A172 (cell line): ENCODE measurements around the gene PADI4. TPM values are rescaled to one million over a fixed set of nuclear protein-coding genes. Genes with fewer than 3 reads are reported as not detected.
A peak's percentile ranks its signal among the peaks of the same experiment; 100 is the strongest.

Experiments used
- DNase-seq: peaks from one replicate; pipeline ENCODE4 v3.0.0-alpha.2; 2015; ENCODE audit warnings: low spot score
- total RNA-seq: library from RNA; depleted of rRNA; stranded (reverse); fragments of >200 nt; shearing (Covaris generic); gene quantifications from 2 replicates; pipeline ENCODE4 v1.2.3, GENCODE V29; 2014; rRNA removed

PADI4 gene, protein sequence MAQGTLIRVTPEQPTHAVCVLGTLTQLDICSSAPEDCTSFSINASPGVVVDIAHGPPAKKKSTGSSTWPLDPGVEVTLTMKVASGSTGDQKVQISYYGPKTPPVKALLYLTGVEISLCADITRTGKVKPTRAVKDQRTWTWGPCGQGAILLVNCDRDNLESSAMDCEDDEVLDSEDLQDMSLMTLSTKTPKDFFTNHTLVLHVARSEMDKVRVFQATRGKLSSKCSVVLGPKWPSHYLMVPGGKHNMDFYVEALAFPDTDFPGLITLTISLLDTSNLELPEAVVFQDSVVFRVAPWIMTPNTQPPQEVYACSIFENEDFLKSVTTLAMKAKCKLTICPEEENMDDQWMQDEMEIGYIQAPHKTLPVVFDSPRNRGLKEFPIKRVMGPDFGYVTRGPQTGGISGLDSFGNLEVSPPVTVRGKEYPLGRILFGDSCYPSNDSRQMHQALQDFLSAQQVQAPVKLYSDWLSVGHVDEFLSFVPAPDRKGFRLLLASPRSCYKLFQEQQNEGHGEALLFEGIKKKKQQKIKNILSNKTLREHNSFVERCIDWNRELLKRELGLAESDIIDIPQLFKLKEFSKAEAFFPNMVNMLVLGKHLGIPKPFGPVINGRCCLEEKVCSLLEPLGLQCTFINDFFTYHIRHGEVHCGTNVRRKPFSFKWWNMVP
- total RNA-seq, result 0.29 and 0.50 TPM in 2 replicates

DNA sequence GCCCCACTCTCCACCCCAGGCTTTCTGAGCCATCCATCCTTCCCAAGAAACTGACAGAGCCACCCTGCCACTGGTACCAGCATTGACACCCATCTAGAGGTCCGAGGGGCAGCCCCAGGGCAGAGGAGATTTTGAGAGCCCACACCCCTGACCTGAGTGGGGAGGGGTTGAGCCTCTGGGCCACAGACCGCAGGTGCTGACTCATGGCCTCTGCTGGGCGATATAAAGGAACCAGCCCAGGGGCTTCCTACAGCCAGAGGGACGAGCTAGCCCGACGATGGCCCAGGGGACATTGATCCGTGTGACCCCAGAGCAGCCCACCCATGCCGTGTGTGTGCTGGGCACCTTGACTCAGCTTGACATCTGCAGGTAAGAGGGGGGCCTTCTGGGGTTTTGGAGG lies at the start of gene PADI4:
Gene PADI4 (plus strand): TSS at position 252 of the 400 bp plus-strand sequence. CDS start 26 bp downstream, at position 278.
- DNase-seq, result no peak

DNA sequence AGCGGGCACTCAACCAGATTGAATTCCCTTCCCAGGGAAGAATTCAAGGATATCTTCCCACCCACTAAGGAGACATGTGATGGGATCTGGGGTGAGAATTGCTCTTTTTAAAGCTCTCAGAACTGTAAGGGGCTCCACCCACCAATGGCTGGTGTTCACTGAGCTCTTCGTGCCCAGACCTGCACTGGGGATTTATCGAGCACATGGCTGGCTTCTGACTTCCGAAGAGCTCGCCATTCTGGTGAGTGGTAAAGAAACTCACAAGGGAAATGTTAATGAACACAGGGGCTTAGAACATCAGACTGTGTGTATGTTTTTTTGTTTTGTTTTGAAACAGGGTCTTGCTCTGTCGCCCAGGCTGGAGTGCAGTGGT lies 49.3 kb upstream of the PADI4 start:
- DNase-seq, result no peak

DNA sequence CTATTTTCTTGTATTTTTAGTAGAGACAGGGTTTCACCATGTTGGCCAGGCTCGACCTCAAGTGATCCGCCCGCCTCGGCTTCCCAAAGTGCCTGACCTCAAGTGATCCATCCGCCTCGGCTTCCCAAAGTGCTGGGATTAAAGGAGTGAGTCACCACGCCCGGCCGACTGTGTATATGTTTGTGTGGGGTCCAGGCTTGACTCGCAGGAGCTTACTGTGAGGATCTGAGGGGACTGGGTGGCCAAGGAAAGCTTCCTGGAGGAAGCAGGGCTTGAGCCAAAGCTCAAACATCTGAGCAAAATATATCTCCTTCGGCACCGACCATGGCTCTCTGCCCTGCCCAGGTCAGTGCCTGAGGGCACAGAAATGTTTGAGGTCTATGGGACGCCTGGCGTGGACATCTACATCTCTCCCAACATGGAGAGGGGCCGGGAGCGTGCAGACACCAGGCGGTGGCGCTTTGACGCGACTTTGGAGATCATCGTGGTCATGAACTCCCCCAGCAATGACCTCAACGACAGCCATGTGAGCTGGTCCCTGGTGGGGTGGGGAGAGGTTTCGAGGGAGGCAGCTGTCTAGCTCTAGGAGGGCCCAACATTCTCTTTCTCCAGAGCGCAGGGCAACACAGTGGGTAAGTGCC lies 48.6 kb upstream of the PADI4 start:
- DNase-seq, result peak; percentile 60

DNA sequence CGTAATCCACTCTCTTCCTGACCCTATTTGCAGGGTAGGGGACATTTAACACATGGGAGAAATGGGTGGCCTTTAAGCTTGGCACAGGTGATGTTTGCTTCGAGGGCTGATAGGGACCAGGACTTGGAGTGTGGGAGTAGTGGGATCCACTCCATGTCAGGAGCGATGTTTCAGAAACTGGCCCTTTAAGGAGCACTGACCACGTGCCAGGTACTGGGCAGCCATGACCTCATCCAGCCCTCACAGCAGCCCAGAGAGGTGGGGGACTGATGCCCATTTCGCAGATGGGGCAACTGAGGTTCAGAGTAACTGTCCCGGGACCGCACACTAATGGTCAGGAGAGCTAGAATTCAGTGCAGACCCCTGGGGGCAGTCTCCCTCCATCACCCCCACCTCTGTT lies 47.7 kb upstream of the PADI4 start:
- DNase-seq, result no peak

DNA sequence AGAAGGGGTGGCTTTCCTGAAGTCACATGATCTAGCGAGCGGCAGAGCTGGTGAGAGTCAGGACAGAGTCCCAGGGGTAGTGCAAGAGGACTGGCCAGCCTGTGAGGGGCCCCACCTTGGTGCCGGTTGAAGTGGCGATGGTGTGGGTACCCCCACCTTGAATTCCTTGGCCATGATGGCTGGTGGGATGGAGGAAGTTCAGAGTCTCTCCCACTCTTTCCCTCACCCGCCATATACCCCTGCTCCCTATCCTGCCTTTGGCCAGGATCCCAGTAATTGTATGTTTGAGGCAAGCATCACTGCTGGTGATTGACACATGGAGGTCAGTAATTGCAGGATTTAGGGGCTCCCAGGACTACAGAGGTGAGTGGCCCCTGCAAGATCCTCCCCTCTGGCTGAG lies 47.3 kb upstream of the PADI4 start:
- DNase-seq, result no peak

DNA sequence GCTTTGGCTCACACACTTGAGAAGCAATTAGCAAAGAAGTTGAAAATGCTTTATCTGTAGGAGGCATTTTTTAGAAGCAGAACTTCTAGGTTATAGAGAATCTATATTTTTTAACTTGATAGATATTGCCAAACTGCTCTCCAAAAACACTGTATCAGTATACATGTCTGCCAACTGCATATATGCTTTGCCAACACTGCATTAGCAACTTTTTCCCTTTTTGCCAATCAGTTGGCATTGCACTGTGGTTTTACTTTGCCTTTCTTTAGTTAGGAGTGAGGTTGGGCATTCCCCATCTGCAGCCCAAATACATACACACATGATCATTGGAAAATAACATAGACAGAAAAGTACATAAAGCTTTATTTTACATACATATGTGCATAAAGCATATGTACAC lies 44.1 kb upstream of the PADI4 start:
- DNase-seq, result no peak

DNA sequence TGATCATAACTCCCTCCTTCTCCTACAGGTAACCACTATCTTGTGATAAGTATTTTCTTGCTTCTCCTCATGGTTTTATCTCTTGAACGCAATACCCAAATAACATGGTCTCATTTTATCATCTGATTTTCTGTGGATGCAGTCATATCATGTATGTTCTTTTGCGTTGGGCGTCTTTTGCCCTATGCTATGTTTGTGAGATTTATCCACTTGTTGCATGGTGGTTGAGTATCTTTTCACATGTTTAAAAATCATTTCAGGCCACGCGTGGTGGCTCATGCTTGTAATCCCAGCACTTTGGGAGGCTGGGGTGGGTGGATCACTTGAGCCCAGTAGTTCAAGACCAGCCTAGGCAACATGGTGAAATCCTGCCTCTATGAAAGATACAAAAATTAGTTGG lies 43.5 kb upstream of the PADI4 start:
- DNase-seq, result no peak

DNA sequence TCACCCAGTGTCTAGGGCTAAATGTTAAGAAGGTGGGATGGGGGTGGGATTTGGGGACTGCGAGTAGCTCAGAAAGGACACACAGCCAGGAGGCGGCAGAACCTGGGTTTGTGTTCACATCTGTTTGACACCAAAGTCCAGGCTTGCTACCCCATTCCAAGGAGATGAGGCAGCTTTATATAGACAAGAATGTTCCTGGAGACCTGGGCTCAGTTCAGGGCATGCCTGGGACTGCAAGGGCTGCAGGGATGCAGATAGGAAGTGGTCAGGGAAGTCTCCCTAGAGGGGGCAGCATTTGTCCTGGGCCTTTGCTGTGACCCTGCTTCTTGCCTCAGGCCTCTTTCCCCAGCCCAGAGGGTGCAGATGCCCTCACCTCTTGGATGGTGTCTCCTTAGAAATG lies 42.8 kb upstream of the PADI4 start:
- DNase-seq, result no peak

DNA sequence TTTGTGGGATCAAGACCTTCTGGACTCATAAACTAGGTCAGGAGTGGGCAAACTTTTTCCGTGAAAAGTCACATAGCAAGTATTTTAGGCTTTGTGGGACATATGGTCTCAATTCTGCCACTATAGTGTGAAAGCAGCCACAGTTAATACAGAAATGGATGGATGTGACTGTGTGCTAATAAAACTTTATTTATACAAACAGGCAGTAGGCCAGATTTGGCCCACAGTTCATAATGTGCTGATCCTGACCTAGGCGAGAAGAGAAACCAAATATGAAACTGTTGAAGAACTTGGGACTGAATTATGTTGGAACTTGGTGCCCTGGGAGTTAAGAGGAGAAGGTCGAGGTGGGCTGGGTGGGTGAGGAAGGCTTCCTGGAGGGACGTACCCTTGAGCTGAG lies 42.0 kb upstream of the PADI4 start:
- DNase-seq, result no peak

DNA sequence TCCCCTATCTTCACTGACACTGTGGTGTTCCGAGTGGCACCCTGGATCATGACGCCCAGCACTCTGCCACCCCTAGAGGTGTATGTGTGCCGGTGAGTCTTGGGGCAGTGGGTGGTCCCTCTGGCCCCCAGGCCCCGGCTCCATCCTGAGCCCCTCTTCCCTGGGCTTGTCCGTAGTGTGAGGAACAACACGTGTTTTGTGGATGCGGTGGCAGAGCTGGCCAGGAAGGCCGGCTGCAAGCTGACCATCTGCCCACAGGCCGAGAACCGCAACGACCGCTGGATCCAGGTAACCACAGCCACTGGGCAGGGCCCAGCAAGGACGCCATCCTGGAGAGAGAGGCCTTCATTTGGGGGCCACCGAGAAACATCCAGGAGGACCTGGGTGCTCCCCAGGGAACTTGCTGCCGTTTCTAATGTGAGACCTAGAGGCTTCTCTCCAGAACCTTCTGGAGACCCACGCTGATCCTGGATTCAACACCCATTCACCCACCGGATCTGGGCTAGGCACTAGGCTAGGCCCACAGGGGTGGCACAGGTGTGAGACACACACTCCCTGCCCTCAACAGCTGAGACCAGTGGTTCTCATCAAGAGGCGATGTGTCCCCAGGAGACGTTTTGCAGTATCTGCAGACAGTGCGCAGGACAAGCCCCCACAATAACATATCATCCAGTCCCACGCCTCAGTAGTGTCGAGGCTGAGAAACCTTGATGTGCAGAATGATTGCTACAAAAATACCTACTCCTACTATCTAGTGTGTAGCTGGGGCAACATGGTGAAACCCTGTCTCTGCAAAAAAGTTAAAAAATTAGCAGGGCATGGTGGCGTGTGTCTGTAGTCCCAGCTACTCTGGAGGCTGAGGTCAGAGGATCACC lies 36.9 kb upstream of the PADI4 start:
- DNase-seq, result no peak

DNA sequence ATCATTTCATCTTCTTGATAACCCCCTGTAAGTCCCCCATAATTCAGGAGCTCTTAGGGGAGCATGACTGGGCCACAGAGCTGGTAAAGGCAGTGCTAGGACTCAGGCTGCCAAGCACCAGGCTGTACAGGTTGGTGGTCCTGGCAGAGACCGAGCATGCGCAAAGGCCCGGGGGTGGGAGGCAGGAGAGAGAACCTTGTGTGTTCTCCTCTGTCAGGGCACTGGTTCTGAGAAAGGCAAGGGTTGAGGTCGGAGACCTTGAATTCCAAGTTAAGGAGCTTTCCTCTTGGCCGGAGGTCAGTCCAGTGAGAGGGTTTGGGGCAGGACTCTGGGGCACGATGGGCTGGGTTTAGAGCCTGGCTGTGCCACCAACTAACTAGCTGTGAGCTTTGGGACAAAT lies 35.9 kb upstream of the PADI4 start:
- DNase-seq, result no peak

DNA sequence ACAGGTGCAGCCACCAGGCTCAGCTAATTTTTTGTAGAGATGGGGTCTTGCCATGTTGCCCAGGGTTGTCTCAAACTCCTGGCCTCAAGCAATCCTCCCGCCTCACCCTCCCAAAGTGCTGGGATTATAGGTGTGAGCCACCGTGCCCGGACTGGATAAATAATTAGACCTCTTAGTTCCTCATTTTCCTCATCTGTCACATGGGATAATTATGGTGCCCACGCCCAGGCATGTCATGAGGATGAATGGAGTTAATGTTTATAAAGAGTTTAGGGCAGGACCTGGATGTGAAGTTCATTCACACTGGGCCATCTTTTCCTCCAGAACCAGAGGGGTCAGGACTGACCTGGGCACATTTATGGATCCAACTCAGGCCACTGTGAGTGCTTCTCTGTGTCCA lies 35.4 kb upstream of the PADI4 start:
- DNase-seq, result no peak

DNA sequence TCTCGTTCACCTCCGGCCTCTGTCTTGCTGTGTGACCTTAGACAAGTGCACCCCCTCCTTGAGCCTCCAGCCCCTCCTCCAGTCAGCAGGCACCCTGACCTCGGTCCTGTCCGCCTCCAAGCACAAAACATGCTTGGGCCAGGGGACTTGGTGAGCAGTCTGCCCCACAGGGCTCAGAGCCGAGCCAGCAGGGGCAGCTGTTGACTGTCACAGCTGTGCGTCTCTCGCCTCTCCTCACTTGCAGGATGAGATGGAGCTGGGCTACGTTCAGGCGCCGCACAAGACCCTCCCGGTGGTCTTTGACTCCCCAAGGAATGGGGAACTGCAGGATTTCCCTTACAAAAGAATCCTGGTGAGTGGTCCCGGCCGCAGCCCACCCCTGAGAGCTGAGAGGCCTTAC lies 34.9 kb upstream of the PADI4 start:
- no peak for DNase-seq

DNA sequence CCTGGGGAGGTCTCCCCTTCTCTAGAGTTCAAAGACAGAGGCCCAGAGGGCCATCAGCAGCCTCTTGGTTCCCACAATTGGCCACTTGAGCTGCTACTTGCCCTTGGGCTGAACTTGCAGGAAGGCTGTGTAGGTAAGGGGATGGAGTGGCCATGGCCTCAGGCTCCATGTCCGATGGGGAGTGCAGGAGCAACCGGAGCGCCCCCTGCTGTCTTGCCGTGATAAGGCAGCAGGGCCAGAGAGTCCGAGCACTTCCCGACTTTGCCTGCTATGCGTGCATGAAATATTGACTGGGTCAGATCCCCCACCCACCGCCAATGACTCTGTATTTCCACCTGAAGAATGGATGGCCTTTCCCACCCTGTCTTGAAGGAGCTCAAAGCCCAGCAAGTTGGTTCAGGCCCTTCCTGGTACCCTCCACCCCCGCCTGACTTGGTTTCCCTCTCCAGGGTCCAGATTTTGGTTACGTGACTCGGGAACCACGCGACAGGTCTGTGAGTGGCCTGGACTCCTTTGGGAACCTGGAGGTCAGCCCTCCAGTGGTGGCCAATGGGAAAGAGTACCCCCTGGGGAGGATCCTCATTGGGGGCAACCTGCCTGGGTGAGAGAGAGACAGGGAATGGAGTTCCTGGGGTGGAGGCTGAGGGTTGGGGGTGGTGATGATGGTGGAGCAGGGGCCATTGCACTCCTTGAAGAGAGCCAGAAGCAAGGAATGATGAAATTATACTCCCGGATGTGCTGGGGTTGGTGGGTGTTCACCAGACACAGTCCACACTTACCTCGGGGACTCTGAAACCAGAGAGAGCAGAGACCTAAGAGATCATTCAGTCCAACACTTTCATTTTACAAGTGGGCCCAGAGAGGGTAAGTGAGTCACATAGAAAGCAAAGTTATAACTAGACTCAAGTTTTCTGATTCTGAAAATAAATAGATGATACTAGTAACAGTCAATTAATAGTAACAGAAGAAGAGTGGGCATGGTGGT lies 33.5 kb upstream of the PADI4 start:
- peak; percentile 37 for DNase-seq

DNA sequence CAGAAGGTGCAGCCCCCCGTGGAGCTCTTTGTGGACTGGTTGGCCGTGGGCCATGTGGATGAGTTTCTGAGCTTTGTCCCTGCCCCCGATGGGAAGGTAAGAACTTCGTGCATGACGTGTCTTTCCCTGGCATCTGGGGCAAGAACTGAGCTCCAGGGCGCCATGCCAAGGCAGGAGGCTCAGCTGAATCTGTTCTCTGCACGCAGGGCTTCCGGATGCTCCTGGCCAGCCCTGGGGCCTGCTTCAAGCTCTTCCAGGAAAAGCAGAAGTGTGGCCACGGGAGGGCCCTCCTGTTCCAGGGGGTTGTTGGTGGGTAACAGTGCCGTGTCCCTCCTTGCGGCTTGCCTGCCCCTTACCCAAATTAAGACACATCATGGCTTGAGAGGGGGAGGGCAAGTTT lies 31.4 kb upstream of the PADI4 start:
- DNase-seq, result peak; percentile 60

DNA sequence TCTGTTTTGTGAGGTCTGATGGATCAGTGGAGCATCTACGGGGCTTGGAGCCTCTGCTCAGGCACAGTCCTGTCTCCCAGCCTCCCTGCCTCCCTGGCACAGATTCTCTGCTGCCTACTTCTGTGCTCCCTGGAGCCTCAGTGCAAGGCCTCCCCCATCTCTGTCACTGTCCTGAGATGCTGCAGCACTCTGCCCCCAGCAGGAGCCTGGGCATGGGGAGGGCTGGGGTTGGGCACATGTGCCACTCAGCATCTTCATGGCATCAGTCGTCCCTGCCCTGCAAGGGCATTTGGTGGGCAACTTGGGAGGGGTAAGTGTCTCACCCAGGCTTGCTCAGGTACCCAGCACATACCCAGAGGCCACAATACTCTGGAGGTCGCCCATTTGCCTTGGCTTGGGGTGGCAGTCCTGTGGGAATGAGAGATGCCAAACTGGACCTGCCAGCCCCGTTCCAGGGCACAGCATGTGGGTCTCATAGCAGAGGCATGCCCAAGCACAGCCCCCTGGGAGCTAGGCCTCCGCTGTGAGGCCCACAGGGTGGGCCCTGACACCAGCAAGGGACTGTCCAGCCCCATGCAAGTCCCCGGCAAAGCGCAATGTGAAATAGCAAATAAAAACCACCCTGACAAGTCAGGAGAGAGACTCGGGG lies 30.4 kb upstream of the PADI4 start:
- DNase-seq, result no peak

DNA sequence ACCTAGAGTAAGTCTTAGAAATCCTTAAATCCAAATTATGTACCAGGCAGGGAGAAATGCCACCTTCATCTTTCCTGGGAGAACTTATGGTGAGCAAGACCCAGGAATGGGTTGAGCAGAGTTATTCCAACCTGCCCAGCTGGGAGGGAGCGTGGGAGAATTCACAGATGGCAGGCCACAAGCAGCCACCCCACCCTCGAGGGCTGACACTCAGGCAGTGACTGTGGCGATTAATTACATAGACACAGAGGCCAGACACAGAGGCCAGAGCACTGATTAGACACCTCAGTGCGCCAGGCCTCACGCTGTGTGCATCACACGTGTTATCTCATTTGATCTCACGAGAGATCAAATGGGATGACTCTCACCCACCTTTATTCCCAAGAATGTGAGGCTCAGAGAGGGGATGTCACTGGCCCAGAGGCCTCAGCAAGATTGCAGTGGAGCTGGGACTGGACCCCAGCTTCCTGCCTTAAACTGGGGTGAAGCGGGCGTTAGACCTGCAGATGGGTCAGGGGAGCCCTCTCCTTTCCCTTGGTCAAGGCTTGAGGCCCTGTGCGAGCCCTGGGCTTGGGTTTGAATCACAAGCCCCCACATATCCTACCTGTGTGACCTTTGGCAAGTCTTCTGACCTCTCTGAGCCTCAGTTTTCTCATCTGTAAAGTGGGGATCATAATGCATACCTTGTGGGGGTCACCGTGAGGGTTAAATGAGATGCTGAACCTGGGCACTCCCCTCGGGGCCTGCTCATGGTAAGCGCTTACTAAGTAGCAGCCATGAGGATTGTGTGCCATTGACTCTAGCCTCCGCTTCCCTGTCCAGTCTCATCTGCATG lies 28.8 kb upstream of the PADI4 start:
- peak; percentile 45 for DNase-seq

DNA sequence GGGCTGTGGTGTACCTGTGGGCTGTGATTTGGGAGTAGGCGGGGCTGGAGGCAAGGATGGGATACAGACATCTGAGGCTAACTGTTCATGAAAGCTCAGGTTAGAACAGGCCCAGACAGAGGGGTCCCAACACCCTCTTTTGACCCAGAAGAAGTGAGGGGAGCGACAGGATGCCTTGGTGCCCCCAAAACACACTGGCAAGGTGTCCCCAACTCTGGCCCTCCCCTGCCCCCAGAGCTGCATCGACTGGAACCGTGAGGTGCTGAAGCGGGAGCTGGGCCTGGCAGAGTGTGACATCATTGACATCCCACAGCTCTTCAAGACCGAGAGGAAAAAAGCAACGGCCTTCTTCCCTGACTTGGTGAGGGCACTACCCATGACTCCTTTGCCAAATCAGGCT lies 27.6 kb upstream of the PADI4 start:
- no peak for DNase-seq

DNA sequence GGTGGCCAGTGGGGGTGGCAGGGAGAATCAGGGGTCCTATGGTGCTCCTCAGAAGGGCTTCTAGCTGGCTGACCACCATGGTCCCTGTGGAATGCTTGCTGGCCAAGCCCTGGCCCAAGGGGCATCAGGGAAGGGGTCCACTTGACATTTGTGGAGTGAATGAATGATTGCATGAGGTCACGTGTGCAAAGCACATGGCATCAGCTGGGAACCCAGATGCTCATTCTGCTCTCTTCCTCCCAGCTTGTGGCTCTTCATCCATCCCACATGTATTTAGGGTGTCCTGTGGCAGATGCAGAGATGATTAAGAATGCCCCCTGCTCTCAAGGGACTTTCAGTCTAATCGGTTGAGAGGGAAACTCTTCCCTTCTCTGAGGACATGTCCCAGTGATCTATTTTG lies 27.1 kb upstream of the PADI4 start:
- DNase-seq, result no peak
